Activated CD8-positive, alpha-beta memory T cell treated with anti-CD3 and anti-CD28 coated beads, Interleukin-2, amount 10 ng/mL, durations not matched to agents 7 days and 5 days (primary cell): Measurements from ENCODE around the gene LACC1. TPM values are rescaled to one million over a fixed set of nuclear protein-coding genes. Genes with fewer than 3 reads are reported as not detected.

ENCODE experiments used
- ATAC-seq: fragments of 150-1000 bp; cut with Tn5 transposase; one replicate; pipeline ENCODE4 v1.10.0; 2021; ENCODE audit warnings: moderate library complexity
- CTCF ChIA-PET: fragments of 350-600 bp; sonication (Branson Sonifier 250); formaldehyde crosslinking; loops from one replicate; lab custom pipeline; 2021; ENCODE audit warnings: antibody characterized with exemption; lab: Charles Lee
- DNase-seq: peaks from one replicate; pipeline ENCODE4 v3.0.0-alpha.2; 2020
- H3K27ac Mint-ChIP-seq: one replicate; pipeline ENCODE4 v1.8.0; 2021; ENCODE audit warnings: mild to moderate bottlenecking, mixed read lengths
- H3K27me3 Mint-ChIP-seq: one replicate; pipeline ENCODE4 v1.8.0; 2021; ENCODE audit warnings: mixed read lengths
- H3K36me3 Mint-ChIP-seq: one replicate; pipeline ENCODE4 v1.8.0; 2021; ENCODE audit warnings: mild to moderate bottlenecking, mixed read lengths
- H3K4me1 Mint-ChIP-seq: one replicate; pipeline ENCODE4 v1.8.0; 2021; ENCODE audit warnings: mixed read lengths
- H3K4me3 Mint-ChIP-seq: one replicate; pipeline ENCODE4 v1.8.0; 2021; ENCODE audit warnings: mild to moderate bottlenecking, moderate library complexity, mixed read lengths
- H3K9me3 Mint-ChIP-seq: one replicate; pipeline ENCODE4 v1.8.0; 2022; ENCODE audit warnings: low read depth, mixed read lengths
- total RNA-seq, 2 experiments: library from RNA; stranded (reverse); gene quantifications; one replicate each; pipeline ENCODE4 v1.2.3, GENCODE V29; 2021

The LACC1 gene
- total RNA-seq, 2 experiments from 2014 or later: 3.2 to 4.8 TPM

DNA sequence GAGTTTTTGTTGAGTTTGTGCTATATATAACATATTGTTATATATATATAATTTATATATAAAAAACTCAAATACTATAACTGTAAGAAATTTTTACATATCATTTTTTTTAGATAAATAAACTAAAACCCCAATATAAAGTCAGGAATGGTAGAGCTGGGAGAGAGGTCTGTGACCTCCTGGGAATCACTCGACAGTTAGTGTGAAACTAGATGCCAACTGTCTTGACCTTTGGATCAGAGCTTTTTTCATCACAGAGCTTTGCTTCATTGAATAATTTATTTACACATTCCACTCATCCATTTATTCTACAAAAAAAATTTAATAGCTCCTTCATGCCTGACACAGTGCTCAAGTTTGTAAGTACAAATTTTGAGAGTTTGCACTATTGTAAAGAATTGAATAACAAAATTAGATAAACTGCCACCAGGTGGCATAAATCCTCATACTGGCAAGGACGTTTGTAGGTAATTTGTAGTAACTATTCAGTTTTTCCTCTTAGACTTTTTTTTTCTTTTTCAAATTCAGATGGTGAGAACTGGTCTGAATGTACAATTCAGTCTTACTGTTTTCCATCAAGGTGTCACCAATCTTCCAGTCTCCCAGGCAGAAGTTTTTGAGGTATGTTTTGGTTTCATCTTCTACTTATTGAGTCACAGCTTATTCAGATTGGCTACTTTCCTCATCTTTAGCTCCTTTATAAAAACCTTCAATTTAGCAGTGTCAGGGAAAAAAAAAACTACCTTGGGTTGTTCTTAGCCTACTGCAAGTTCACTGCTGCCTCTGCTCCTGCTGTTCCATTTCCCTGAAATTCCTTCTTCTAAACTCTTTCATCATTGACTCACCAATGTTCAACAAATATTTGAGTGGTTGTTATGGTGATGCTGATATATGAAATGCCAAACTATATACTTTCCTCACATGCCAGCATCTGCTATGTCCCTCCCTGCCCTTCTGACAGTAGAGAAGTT lies 28.7 kb downstream of the LACC1 start:
- Mint-ChIP-seq H3K27ac (no peak overlapping the region), H3K4me3 (no peak overlapping the region), H3K9me3 (no peaks in the 10 kb centered on the region), H3K36me3 (no peaks in the 10 kb centered on the region), H3K27me3 (peaks cover 36% of the 10 kb centered on the region), H3K4me1 (no peaks in the 10 kb centered on the region)
- CTCF ChIA-PET: interaction anchor here (0.6 to 5.8 kb wide), 10 partner anchors 8 to 1175 kb away, joined by 3 to 38 read pairs (median 4); no protein-coding TSS in a partner anchor
- DNase-seq (no peak), ATAC-seq (no peak)

DNA sequence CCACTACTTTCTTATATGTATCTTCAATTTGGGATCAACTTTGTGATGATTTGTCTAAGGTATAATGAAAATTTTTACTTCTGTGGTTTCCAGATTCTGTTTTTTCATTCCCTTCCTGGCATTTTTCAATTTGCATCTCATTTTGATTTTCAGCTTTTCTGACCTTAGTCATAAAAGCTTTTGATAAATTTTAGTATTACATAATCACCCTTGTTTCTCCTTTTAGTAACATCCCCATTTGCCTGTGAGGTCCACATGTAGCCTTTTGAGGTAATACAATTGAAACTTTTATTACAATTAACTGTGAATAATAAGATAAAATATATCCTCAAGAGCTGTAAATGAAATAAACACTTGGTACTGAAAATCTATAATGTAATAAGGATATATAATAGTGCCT lies 31.2 kb downstream of the LACC1 start:
- Mint-ChIP-seq H3K4me3 (no peak overlapping the region), H3K27me3 (peaks cover 24% of the 10 kb centered on the region), H3K36me3 (no peaks in the 10 kb centered on the region), H3K9me3 (no peaks in the 10 kb centered on the region), H3K4me1 (no peaks in the 10 kb centered on the region), H3K27ac (no peak overlapping the region)
- DNase-seq (no peak), ATAC-seq (no peak)
- CTCF ChIA-PET: interaction anchor here (0.6 to 1.6 kb wide), 4 partner anchors 15 to 558 kb away, joined by 3 to 4 read pairs (median 3); no protein-coding TSS in a partner anchor

DNA sequence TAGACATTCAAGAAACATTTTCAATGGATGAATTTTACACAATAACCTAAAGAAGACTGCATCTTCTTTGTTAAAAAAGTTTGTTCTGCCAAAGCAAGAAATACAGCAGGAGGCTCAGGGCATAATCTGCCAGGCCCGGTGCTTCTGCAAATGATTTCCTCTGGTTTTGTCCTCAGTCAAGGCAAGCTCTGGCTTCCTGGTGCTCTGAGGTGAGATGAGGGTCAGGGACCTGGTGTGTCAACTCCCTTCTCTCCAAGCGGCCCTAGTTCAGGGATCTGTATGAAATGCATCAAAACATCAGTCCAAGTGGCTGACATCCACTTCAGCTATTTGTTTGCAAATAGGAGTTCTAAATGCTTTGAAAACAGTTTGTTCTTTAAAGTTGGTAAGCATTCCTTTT lies 31.6 kb downstream of the LACC1 start:
- H3K27ac Mint-ChIP-seq: no peak overlapping the region
- no peak for DNase-seq
- H3K27me3 Mint-ChIP-seq: peaks cover 23% of the 10 kb centered on the region
- ATAC-seq: no peak
- H3K4me1 Mint-ChIP-seq: no peaks in the 10 kb centered on the region
- no peaks in the 10 kb centered on the region for H3K9me3 Mint-ChIP-seq
- H3K36me3 Mint-ChIP-seq: no peaks in the 10 kb centered on the region
- CTCF ChIA-PET: interaction anchor here (0.6 to 1.6 kb wide), 3 partner anchors 15 to 558 kb away, joined by 3 to 4 read pairs (median 3); no protein-coding TSS in a partner anchor
- H3K4me3 Mint-ChIP-seq: no peak overlapping the region

DNA sequence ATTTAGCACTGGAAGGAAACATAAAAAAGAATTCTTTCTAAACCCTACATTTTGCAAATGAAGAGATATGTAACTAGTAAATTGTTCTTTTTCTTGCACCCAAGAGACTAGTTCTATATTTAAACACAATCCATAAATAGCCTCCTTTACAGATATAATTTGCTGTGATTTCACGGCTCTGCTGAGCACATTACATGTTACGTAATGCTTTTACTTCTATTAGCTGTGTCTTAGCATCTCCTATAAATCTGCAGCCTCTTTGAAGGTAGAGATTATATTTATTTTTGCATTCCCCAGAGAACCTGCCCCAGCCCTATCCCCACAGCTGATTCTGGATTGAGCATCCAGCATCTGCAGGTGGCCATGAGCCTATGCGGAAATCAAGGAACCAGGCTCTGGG lies 32.2 kb downstream of the LACC1 start:
- H3K36me3 Mint-ChIP-seq: no peaks in the 10 kb centered on the region
- H3K4me3 Mint-ChIP-seq: no peak overlapping the region
- H3K27ac Mint-ChIP-seq: no peak overlapping the region
- CTCF ChIA-PET: no interaction called here
- H3K9me3 Mint-ChIP-seq: no peaks in the 10 kb centered on the region
- ATAC-seq (no peak), DNase-seq (no peak)
- peaks cover 20% of the 10 kb centered on the region for H3K27me3 Mint-ChIP-seq
- H3K4me1 Mint-ChIP-seq: no peaks in the 10 kb centered on the region

DNA sequence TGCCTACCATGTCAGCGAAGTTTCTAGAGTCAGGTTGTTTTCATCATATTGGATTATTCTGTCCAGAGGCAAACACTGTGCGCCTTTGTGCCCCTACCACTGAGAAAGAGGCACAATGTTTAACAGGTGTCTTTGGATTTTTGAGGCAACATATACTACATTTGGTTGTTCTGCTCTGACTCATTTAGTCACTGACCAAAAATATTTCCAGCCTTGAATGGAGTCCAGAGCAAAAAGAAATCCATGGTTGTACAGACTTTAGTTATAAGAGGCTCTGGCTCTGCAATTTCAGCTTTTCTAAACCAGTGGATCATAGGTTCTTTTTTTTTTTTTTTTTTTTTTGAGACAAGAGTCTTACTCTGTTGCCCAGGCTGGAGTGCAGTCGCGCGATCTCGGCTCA lies 35.7 kb downstream of the LACC1 start:
- CTCF ChIA-PET: no interaction called here
- Mint-ChIP-seq H3K27ac (no peak overlapping the region), H3K36me3 (no peaks in the 10 kb centered on the region), H3K9me3 (no peaks in the 10 kb centered on the region), H3K4me3 (no peak overlapping the region), H3K4me1 (no peaks in the 10 kb centered on the region), H3K27me3 (peaks cover 21% of the 10 kb centered on the region)
- ATAC-seq (no peak), DNase-seq (no peak)

DNA sequence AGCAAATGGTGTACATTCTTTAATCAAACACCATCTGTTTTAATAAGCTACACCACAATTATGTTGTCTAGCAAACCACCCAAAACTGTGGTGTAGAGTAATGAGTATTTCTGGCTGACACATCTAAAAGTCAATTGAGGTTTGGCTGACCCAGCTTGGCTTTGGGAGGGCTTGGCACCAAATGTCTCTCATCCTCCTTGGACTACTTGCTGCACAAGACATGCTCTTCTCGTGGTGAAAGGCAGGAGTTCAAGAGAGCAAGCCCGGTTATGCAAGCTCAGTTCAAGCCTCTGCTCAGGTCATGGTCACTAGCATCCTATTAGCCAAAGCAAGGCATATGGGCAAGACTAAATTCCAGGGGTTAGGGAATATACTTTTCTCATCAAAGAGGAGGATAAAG lies 37.1 kb downstream of the LACC1 start:
- Mint-ChIP-seq H3K4me3 (no peak overlapping the region), H3K9me3 (no peaks in the 10 kb centered on the region), H3K4me1 (no peaks in the 10 kb centered on the region), H3K36me3 (no peaks in the 10 kb centered on the region), H3K27me3 (peaks cover 30% of the 10 kb centered on the region), H3K27ac (no peak overlapping the region)
- DNase-seq (no peak), ATAC-seq (no peak)
- CTCF ChIA-PET: interaction anchor here (0.6 kb wide), 1 partner anchor 1007 kb away, joined by 4 read pairs; no protein-coding TSS in a partner anchor

DNA sequence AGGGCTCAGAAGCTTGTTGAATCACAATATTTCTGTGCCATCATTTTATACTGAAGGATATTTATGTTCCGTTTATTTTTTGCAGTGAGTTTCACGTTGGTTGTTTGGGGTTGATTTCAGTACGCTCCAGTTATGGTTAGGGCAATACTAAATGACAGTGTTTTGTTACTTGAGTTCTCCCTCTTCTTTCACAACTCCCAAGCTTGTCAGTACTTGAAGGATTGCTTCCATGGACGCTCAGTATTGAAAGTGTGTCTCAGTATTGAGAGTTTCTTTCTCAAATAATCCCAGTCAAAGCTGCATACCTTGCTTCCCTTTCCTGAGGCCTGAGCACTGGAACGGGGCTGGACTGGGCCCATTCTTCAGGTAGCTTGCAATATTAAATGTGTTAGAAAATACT lies 38.9 kb downstream of the LACC1 start:
- Mint-ChIP-seq H3K9me3 (no peaks in the 10 kb centered on the region), H3K4me3 (no peak overlapping the region), H3K36me3 (no peaks in the 10 kb centered on the region), H3K27ac (no peak overlapping the region), H3K27me3 (peaks cover 28% of the 10 kb centered on the region), H3K4me1 (no peaks in the 10 kb centered on the region)
- ATAC-seq: no peak
- CTCF ChIA-PET: no interaction called here
- no peak for DNase-seq

DNA sequence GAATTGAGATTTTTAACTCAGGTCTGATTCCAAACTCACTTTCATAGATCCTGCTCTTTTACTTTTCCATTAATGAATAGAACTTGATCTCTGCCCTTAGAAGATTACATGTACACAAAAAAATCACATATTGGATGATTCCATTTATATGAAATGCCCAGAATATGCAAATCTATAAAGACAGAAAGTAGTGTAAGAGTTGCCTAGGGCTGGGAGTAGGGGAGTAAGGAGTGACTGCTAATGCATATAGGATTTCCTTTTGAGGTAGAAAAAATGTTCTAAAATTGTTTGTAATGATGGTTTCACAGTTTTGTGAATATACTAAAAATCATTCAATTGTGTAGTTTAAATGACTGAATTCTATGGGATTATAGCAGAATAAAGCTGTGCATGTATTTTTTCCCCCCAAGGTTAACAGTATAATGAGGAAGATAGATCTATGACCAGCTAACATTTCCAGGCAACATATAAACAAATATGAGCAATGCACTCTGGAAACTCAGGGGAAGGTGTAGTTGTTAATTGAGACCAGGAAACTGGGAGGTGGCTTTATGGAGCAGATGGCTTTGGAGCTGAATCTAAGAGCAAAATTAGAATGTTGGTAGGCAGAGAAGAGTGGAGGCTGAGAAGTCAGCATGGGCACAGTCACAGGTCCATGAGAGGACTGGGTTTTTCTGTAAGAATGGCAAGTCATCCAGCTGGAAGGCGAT lies 41.4 kb downstream of the LACC1 start:
- CTCF ChIA-PET: interaction anchor here (1.5 kb wide), 1 partner anchor 8 kb away, joined by 3 read pairs; no protein-coding TSS in a partner anchor
- Mint-ChIP-seq H3K27me3 (peaks cover 27% of the 10 kb centered on the region), H3K4me3 (no peak overlapping the region), H3K27ac (no peak overlapping the region), H3K36me3 (no peaks in the 10 kb centered on the region), H3K4me1 (no peaks in the 10 kb centered on the region), H3K9me3 (no peaks in the 10 kb centered on the region)
- ATAC-seq: no peak
- DNase-seq: no peak

DNA sequence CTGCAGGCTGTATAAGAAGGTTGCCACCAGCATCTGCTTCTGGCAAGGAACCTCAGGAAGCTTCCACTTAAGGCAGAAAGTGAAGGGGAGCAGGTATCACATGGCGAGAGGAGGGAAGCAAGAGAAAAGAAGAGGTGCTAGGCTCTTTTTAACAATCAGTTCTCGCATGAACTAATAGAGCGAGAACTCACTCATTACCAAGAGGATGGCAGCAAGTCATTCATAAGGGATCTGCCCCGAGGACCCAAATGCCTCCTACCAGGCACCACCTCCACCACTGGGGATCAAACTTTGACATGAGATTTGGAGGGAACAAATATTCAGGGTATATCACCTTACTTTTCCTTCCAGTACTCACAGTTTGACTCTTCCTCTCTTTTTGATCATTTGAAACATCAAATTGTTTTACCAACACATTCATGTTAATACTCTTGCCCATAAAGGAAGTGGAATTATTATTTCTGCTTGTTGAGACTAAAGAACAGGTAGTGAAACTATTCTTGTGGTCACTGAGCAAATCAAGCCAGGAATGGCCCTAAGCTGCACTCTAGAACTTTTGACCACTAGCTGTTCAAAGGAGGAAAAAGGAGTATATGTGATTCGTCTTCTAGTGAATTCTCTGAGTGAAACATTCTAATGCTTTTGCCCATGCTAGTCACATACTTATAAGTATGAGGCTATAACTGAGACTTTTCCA lies 45.0 kb downstream of the LACC1 start:
- no peaks in the 10 kb centered on the region for H3K36me3 Mint-ChIP-seq
- no peaks in the 10 kb centered on the region for H3K4me1 Mint-ChIP-seq
- H3K9me3 Mint-ChIP-seq: no peaks in the 10 kb centered on the region
- CTCF ChIA-PET: no interaction called here
- DNase-seq: no peak
- no peak overlapping the region for H3K4me3 Mint-ChIP-seq
- peaks cover 15% of the 10 kb centered on the region for H3K27me3 Mint-ChIP-seq
- no peak for ATAC-seq
- H3K27ac Mint-ChIP-seq: no peak overlapping the region

DNA sequence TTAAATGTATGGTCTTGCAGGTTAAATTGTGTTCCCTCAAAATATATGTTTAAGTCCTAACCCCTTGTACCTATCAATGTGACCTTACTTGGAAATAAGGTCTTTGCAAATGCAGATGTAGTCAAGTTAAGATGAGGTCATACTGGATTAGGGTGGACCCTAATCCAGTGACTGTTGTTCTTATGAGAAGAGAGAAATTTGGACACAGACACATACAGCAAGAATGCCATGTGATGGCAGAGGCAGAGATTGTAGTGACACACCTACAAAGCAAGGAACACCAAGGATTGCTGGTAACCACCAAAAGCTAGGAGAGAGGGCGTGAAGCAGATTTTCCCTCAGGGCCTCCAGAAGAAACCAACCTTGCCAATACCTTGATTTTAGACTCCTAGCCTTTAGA lies 50.2 kb downstream of the LACC1 start:
- CTCF ChIA-PET: no interaction called here
- DNase-seq (no peak), ATAC-seq (no peak)
- Mint-ChIP-seq H3K27me3 (peaks cover 22% of the 10 kb centered on the region), H3K4me1 (no peaks in the 10 kb centered on the region), H3K27ac (no peak overlapping the region), H3K9me3 (no peaks in the 10 kb centered on the region), H3K4me3 (no peak overlapping the region), H3K36me3 (no peaks in the 10 kb centered on the region)

DNA sequence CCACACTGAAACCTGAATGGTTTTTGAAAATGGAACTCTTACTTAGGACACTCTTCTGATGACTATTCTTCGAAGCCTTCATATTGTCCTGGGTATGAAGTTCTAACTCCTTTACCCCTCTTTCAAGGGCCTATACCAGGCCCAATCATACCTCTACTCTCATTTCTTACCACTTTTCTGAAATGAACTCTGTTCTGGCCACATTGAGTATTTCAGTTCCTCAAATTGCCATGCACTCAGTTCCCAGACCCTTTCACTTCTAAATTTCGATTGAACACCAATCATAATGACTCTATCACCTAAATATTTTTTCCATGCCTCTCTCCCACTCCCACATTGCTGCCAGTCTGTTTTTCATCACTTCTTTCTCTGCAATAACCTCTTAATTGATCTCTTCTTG lies 53.7 kb downstream of the LACC1 start:
- Mint-ChIP-seq H3K27me3 (peaks cover 24% of the 10 kb centered on the region), H3K27ac (no peak overlapping the region), H3K9me3 (no peaks in the 10 kb centered on the region), H3K36me3 (no peaks in the 10 kb centered on the region), H3K4me3 (no peak overlapping the region), H3K4me1 (no peaks in the 10 kb centered on the region)
- DNase-seq (no peak), ATAC-seq (no peak)
- CTCF ChIA-PET: no interaction called here

DNA sequence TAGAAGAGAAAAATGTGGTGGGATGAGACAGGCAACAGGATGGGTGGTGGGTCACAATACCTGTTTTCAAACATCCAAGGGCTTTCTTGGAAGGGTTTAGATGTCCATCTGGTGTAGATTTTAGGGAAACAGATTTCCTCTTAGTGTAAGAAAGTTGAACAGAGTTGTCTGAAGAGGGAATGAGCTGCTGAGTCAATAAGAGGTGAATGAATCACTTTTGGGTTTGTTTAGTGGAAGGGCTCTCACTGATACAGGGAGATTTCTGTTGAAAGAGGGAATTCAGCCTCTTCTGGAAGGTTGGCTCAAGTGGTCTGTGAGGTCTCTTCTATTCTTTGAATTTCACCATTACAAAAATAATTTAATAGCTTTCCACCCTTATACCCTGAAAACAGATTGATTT lies 54.6 kb downstream of the LACC1 start:
- ATAC-seq (no peak), DNase-seq (no peak)
- no peak overlapping the region for H3K27ac Mint-ChIP-seq
- H3K9me3 Mint-ChIP-seq: no peaks in the 10 kb centered on the region
- no peaks in the 10 kb centered on the region for H3K4me1 Mint-ChIP-seq
- no peak overlapping the region for H3K4me3 Mint-ChIP-seq
- peaks cover 24% of the 10 kb centered on the region for H3K27me3 Mint-ChIP-seq
- CTCF ChIA-PET: no interaction called here
- H3K36me3 Mint-ChIP-seq: no peaks in the 10 kb centered on the region

DNA sequence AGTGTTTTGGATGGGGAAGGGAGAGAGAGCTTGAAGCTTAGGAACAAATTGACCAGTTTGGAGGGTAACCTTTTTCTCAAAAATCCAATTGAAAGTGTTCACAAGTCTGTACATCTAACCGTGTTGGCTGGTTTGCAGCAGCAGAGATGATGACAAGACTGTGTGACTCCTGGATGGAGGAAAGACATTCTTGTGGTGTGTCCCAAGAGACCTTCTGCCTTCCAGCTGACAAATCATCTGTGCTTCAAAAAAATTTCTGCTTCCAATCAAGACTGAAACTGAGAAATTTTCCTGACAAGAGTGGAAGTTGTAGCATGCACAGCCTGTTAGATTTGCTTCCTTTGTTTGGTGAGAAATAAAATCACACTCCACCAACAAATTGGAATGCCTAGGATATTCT lies 56.2 kb downstream of the LACC1 start:
- Mint-ChIP-seq H3K36me3 (no peaks in the 10 kb centered on the region), H3K4me1 (no peaks in the 10 kb centered on the region), H3K9me3 (no peaks in the 10 kb centered on the region), H3K4me3 (no peak overlapping the region), H3K27ac (no peak overlapping the region), H3K27me3 (peaks cover 16% of the 10 kb centered on the region)
- CTCF ChIA-PET: no interaction called here
- DNase-seq: no peak
- no peak for ATAC-seq
